OCI-LY3 (cell line): ENCODE data around the gene MMP14.

Experiments
- EZH2phosphoT487 ChIP-seq: fragments of 200-600 bp; shearing (Covaris generic); IDR thresholded peaks from 2 replicates; pipeline ENCODE4 v1.6.1; 2018; ENCODE audit warnings: antibody characterized with exemption, mixed run types, low read depth
- TF ChIP-seq, protein P1 (sequence below): fragments of 200-600, 300-600 bp; sonication (generic); IDR thresholded peaks from 2 replicates; pipeline ENCODE4 v1.5.1; 2014; ENCODE audit warnings: antibody characterized with exemption, low read length, low read depth

DNA sequence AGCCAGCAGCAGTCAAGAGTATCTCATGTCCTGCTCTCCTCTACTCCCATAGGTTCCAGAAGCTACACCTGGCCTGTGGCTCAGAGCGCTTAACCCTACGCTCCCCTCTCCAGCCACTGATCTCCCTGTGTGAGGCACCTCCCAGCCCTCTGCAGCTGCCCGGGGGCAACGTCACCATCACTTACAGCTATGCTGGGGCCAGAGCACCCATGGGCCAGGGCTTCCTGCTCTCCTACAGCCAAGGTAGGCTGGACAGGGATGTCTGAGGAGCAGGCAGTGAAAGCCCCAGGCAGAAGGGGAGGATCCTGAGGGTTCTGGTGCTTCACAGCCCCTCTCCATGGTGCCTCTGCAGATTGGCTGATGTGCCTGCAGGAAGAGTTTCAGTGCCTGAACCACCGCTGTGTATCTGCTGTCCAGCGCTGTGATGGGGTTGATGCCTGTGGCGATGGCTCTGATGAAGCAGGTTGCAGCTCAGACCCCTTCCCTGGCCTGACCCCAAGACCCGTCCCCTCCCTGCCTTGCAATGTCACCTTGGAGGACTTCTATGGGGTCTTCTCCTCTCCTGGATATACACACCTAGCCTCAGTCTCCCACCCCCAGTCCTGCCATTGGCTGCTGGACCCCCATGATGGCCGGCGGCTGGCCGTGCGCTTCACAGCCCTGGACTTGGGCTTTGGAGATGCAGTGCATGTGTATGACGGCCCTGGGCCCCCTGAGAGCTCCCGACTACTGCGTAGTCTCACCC, 38.8 kb downstream of the MMP14 start:
- TF ChIP-seq, protein P1, sequence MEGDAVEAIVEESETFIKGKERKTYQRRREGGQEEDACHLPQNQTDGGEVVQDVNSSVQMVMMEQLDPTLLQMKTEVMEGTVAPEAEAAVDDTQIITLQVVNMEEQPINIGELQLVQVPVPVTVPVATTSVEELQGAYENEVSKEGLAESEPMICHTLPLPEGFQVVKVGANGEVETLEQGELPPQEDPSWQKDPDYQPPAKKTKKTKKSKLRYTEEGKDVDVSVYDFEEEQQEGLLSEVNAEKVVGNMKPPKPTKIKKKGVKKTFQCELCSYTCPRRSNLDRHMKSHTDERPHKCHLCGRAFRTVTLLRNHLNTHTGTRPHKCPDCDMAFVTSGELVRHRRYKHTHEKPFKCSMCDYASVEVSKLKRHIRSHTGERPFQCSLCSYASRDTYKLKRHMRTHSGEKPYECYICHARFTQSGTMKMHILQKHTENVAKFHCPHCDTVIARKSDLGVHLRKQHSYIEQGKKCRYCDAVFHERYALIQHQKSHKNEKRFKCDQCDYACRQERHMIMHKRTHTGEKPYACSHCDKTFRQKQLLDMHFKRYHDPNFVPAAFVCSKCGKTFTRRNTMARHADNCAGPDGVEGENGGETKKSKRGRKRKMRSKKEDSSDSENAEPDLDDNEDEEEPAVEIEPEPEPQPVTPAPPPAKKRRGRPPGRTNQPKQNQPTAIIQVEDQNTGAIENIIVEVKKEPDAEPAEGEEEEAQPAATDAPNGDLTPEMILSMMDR, result no peak
- no peak for TF ChIP-seq EZH2phosphoT487
